Endothelial cell of umbilical vein (primary cell): Measurements from ENCODE around the gene TRAPPC12. TPM values are rescaled to one million over a fixed set of nuclear protein-coding genes. Genes with fewer than 3 reads are reported as not detected.

Experiments
- BruUV-seq: library from RNA; stranded (reverse); fragments of 400-500 nt; replicated peaks from 2 replicates; lab custom pipeline; 2021; lab: Mats Ljungman, UMichigan
- CTCF ChIA-PET: fragments of 300-600, 350-600 bp; sonication (Branson Sonifier 250); formaldehyde crosslinking; loops from one replicate; lab custom pipeline; 2021; ENCODE audit warnings: antibody characterized with exemption, inconsistent platforms; lab: Charles Lee
- POLR2A ChIA-PET: fragments of 300-600, 350-600 bp; sonication (Branson Sonifier 250); formaldehyde crosslinking; loops from one replicate; lab custom pipeline; 2021; ENCODE audit warnings: antibody characterized with exemption, inconsistent platforms; lab: Charles Lee
- DNase-seq: peaks from one replicate; pipeline ENCODE4 v3.0.0-alpha.2; 2011; ENCODE audit warnings: low read depth, low spot score
- FAIRE-seq: peaks from 2 replicates; lab custom pipeline; 2011; peaks lifted over from hg19 to GRCh38; lab: Jason Lieb, UNC
- H2AFZ ChIP-seq: 2 replicates; pipeline ENCODE4 v1.6.0; 2012; ENCODE audit warnings: low read depth, low read length, control low read depth, inconsistent platforms
- H3K27ac ChIP-seq: 2 replicates; pipeline ENCODE4 v1.5.1; 2011; ENCODE audit warnings: low read depth, mild to moderate bottlenecking, control low read depth, low read length, moderate library complexity; ENCODE audit not compliant: insufficient read depth
- H3K27me3 ChIP-seq, 2 experiments: 2 replicates each; pipeline versions ENCODE4 v1.6.0 to v1.6.1; 2011; ENCODE audit warnings: low read length in 2 of 2, mixed read lengths in 1 of 2; ENCODE audit not compliant: control insufficient read depth in 2 of 2, insufficient read depth in 2 of 2
- H3K36me3 ChIP-seq, 2 experiments: 2 replicates in 1 of 2; 3 replicates in 1 of 2; pipeline ENCODE4 v1.5.1; 2011; ENCODE audit warnings: low read length in 2 of 2, mild to moderate bottlenecking in 1 of 2, moderate library complexity in 1 of 2; ENCODE audit not compliant: control insufficient read depth in 2 of 2, insufficient read depth in 2 of 2; ENCODE audit errors: extremely low read depth in 1 of 2
- H3K4me1 ChIP-seq: 3 replicates; pipeline ENCODE4 v1.5.1; 2011; ENCODE audit warnings: mild to moderate bottlenecking, low read length; ENCODE audit not compliant: control insufficient read depth, insufficient read depth; ENCODE audit errors: extremely low read depth
- H3K4me2 ChIP-seq: 2 replicates; pipeline ENCODE4 v1.6.1; 2011; ENCODE audit warnings: low read length, control low read depth, mixed read lengths; ENCODE audit not compliant: insufficient read depth
- H3K4me3 ChIP-seq, 3 experiments: fragments of 200-600 bp in 1 of 3; sonication (generic), shearing (Covaris generic) in 1 of 3; replicated peaks in 1 of 3; 2 replicates each; pipeline ENCODE4 v1.5.1; 2011 to 2016; ENCODE audit warnings: control low read depth in 3 of 3, low read length in 3 of 3, mild to moderate bottlenecking in 2 of 3, inconsistent platforms in 1 of 3, low read depth in 1 of 3, moderate library complexity in 1 of 3; ENCODE audit not compliant: insufficient read depth in 1 of 3
- H3K79me2 ChIP-seq: 2 replicates; pipeline ENCODE4 v1.6.0; 2012; ENCODE audit warnings: low read length, inconsistent platforms; ENCODE audit not compliant: control insufficient read depth, insufficient read depth
- H3K9ac ChIP-seq: replicated peaks from 2 replicates; pipeline ENCODE3; 2011; ENCODE audit warnings: low read length, control low read depth; ENCODE audit not compliant: insufficient read depth; ENCODE audit errors: extremely low read depth
- H3K9me1 ChIP-seq: replicated peaks from 3 replicates; pipeline ENCODE4 v1.6.0; 2011; ENCODE audit warnings: mild to moderate bottlenecking, low read length; ENCODE audit not compliant: control insufficient read depth, insufficient read depth; ENCODE audit errors: extremely low read depth
- H3K9me3 ChIP-seq: replicated peaks from 2 replicates; pipeline ENCODE4 v1.5.1; 2012; ENCODE audit warnings: low read length, inconsistent platforms; ENCODE audit not compliant: control insufficient read depth, insufficient read depth
- H4K20me1 ChIP-seq: replicated peaks from 2 replicates; pipeline ENCODE3; 2011; ENCODE audit warnings: mild to moderate bottlenecking, low read length; ENCODE audit not compliant: control insufficient read depth, insufficient read depth; ENCODE audit errors: extremely low read depth
- EZH2 ChIP-seq: IDR thresholded peaks from 2 replicates; pipeline ENCODE4 v1.6.1; 2012; ENCODE audit warnings: borderline replicate concordance, low read depth, mild to moderate bottlenecking, moderate library complexity, low read length, inconsistent platforms; ENCODE audit not compliant: severe bottlenecking
- FOS ChIP-seq: IDR thresholded peaks from 2 replicates; pipeline ENCODE4 v1.6.1; 2011; ENCODE audit warnings: mild to moderate bottlenecking, low read length, moderate library complexity, borderline replicate concordance; ENCODE audit not compliant: insufficient read depth
- GATA2 ChIP-seq: IDR thresholded peaks from 2 replicates; pipeline ENCODE4 v1.7.0; 2011; ENCODE audit warnings: low read depth, mild to moderate bottlenecking, moderate library complexity, mixed read lengths, low read length; ENCODE audit not compliant: insufficient read length, insufficient read depth
- JUN ChIP-seq: IDR thresholded peaks from 2 replicates; pipeline ENCODE4 v1.6.1; 2011; ENCODE audit warnings: borderline replicate concordance, low read depth; ENCODE audit not compliant: insufficient read length, insufficient read depth
- MAX ChIP-seq: IDR thresholded peaks from 2 replicates; pipeline ENCODE4 v1.6.1; 2011; ENCODE audit not compliant: insufficient read depth, insufficient read length
- MYC ChIP-seq: IDR thresholded peaks from one replicate; pipeline ENCODE4 v1.6.1; 2011; ENCODE audit warnings: mild to moderate bottlenecking, low read depth, low read length
- POLR2A ChIP-seq: IDR thresholded peaks from 2 replicates; pipeline ENCODE4 v1.6.1; 2012; ENCODE audit warnings: low read depth, mild to moderate bottlenecking, control low read depth, low read length
- POLR2AphosphoS5 ChIP-seq: IDR thresholded peaks from 2 replicates; pipeline ENCODE4 v1.6.1; 2012; ENCODE audit warnings: low read depth, mild to moderate bottlenecking, control low read depth, low read length, moderate library complexity; ENCODE audit not compliant: insufficient read depth
- dilution Hi-C: fragments of 300-500 bp; cut with MboI; formaldehyde crosslinking; loops from one replicate; pipeline ENCODE4 v1.15.0; 2019; ENCODE audit warnings: low sequenced_read_pairs; ENCODE audit not compliant: extremely low pct_ligation_motif_present
- intact Hi-C: fragments of 100-400 bp; cut with micrococcal nuclease; formaldehyde crosslinking; loops from one replicate; pipeline ENCODE4 v1.10.0; 2022
- polyA plus RNA-seq, 4 experiments: library from polyadenylated mRNA; depleted of rRNA in 3 of 4; stranded (reverse) in 3 of 4; unstranded in 1 of 4; fragments of >200 nt; gene quantifications; 2 replicates each; pipeline versions ENCODE4 v1.2.1 to v1.2.3, GENCODE V29; 2011 to 2012; ENCODE audit warnings: missing spikeins in 1 of 4
- total RNA-seq: library from RNA; stranded (reverse); gene quantifications from 2 replicates; pipeline ENCODE4 v1.2.3, GENCODE V29; 2021
- TF ChIP-seq, protein P1 (sequence below), 2 donors: IDR thresholded peaks; 1 replicate in 1 of 2; 2 replicates in 1 of 2; pipeline ENCODE4 v1.5.1; 2011; ENCODE audit warnings: low read length in 2 of 2, mild to moderate bottlenecking in 2 of 2, moderate library complexity in 2 of 2, control low read depth in 1 of 2, inconsistent platforms in 1 of 2, low read depth in 1 of 2; ENCODE audit not compliant: insufficient read depth in 1 of 2; ENCODE audit errors: extremely low read depth in 1 of 2

The TRAPPC12 gene
- total and polyA plus RNA-seq, 2 donors (not counting 3 experiments of a cell fraction or from before 2014, with no cell fraction given) = 47.5 to 81.5 TPM

- H3K36me3 ChIP-seq = peaks cover 3 to 21% of the 10 kb centered on the region in 2 experiments
- no peak overlapping the region for H2AFZ ChIP-seq
- DNase-seq (no peak), FAIRE-seq (no peak)
- dilution Hi-C loops (no loop called here), intact Hi-C loops (no loop called here)
- H3K9ac ChIP-seq = no peak overlapping the region
- no peaks in the 10 kb centered on the region for H3K27me3 ChIP-seq
- H3K4me1 ChIP-seq = no peaks in the 10 kb centered on the region
- H3K9me1 ChIP-seq = no peaks in the 10 kb centered on the region
- no peaks in the 10 kb centered on the region for H3K9me3 ChIP-seq
- ChIA-PET POLR2A (no interaction called here), CTCF (interaction anchor here (2.5 kb wide), 1 partner anchor 33 kb away, joined by 13 read pairs; no protein-coding TSS in a partner anchor)
- H3K79me2 ChIP-seq = no peaks in the 10 kb centered on the region
- no TSS peak for BruUV-seq
- no peak overlapping the region for H3K27ac ChIP-seq
- no peak overlapping the region for H3K4me3 ChIP-seq
- H3K4me2 ChIP-seq = no peak overlapping the region
- no peaks in the 10 kb centered on the region for H4K20me1 ChIP-seq
- no peak for TF ChIP-seq JUN
- TF ChIP-seq GATA2 = no peak
- TF ChIP-seq MAX = no peak
- TF ChIP-seq, protein P1, sequence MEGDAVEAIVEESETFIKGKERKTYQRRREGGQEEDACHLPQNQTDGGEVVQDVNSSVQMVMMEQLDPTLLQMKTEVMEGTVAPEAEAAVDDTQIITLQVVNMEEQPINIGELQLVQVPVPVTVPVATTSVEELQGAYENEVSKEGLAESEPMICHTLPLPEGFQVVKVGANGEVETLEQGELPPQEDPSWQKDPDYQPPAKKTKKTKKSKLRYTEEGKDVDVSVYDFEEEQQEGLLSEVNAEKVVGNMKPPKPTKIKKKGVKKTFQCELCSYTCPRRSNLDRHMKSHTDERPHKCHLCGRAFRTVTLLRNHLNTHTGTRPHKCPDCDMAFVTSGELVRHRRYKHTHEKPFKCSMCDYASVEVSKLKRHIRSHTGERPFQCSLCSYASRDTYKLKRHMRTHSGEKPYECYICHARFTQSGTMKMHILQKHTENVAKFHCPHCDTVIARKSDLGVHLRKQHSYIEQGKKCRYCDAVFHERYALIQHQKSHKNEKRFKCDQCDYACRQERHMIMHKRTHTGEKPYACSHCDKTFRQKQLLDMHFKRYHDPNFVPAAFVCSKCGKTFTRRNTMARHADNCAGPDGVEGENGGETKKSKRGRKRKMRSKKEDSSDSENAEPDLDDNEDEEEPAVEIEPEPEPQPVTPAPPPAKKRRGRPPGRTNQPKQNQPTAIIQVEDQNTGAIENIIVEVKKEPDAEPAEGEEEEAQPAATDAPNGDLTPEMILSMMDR (IDR thresholded peaks at IDR 0.05; ENCODE audit: extremely low read depth in 1 of 2, insufficient read depth in 1 of 2, low read depth in 1 of 2, low read length in 2 of 2) = no peak
- TF ChIP-seq POLR2AphosphoS5 = no peak
- no peak for TF ChIP-seq EZH2
- no peak for TF ChIP-seq MYC
- TF ChIP-seq FOS = no peak
- TF ChIP-seq POLR2A = no peak
Measured at GRCh38 chr2:3429066-3429610, 49.6 kb downstream of the TRAPPC12 start.
